Activated CD8-positive, alpha-beta T cell treated with anti-CD3 and anti-CD28 coated beads, Interleukin-2, amount 10 ng/mL, durations not matched to agents 7 days and 5 days (primary cell): ENCODE data around the gene CSNK1G2. TPM values are rescaled to one million over a fixed set of nuclear protein-coding genes. Genes with fewer than 3 reads are reported as not detected.
A peak's percentile ranks its signal among the peaks of the same experiment; 100 is the strongest.

Experiments
- ATAC-seq: fragments of 150-1000 bp; cut with Tn5 transposase; one replicate; pipeline ENCODE4 v1.10.0; 2021; ENCODE audit warnings: moderate library complexity
- CTCF ChIA-PET: fragments of 350-600 bp; sonication (Branson Sonifier 250); formaldehyde crosslinking; loops from one replicate; lab custom pipeline; 2021; ENCODE audit warnings: antibody characterized with exemption; lab: Charles Lee
- POLR2A ChIA-PET: fragments of 350-600 bp; sonication (Branson Sonifier 250); formaldehyde crosslinking; loops from one replicate; lab custom pipeline; 2021; ENCODE audit warnings: antibody characterized with exemption; lab: Charles Lee
- DNase-seq: peaks from one replicate; pipeline ENCODE4 v3.0.0-alpha.2; 2020
- H3K27ac Mint-ChIP-seq: one replicate; pipeline ENCODE4 v1.8.0; 2021; ENCODE audit warnings: mild to moderate bottlenecking, mixed read lengths
- H3K27me3 Mint-ChIP-seq: one replicate; pipeline ENCODE4 v1.8.0; 2021; ENCODE audit warnings: low read depth, mixed read lengths
- H3K36me3 Mint-ChIP-seq: one replicate; pipeline ENCODE4 v1.8.0; 2021; ENCODE audit warnings: low read depth, mixed read lengths
- H3K4me1 Mint-ChIP-seq: one replicate; pipeline ENCODE4 v1.8.0; 2021; ENCODE audit warnings: low read depth, mixed read lengths
- H3K4me3 Mint-ChIP-seq: one replicate; pipeline ENCODE4 v1.8.0; 2021; ENCODE audit warnings: mild to moderate bottlenecking, mixed read lengths
- H3K9me3 Mint-ChIP-seq: one replicate; pipeline ENCODE4 v1.8.0; 2022; ENCODE audit warnings: mixed read lengths; ENCODE audit not compliant: insufficient read depth
- total RNA-seq, 2 experiments: library from RNA; stranded (reverse); gene quantifications; one replicate each; pipeline ENCODE4 v1.2.3, GENCODE V29; 2021

Gene CSNK1G2
- total RNA-seq, 2 experiments from 2014 or later: 103 to 105 TPM

- H3K27ac Mint-ChIP-seq: no peak overlapping the region
- ATAC-seq (no peak), DNase-seq (no peak)
- no peaks in the 10 kb centered on the region for H3K9me3 Mint-ChIP-seq
- H3K27me3 Mint-ChIP-seq: no peaks in the 10 kb centered on the region
- no peak overlapping the region for H3K4me3 Mint-ChIP-seq
- ChIA-PET CTCF (no interaction called here), POLR2A (no interaction called here)
- no peaks in the 10 kb centered on the region for H3K4me1 Mint-ChIP-seq
- peaks cover 22% of the 10 kb centered on the region for H3K36me3 Mint-ChIP-seq
Observed at GRCh38 chr19:1921326-1921725, 19.6 kb upstream of the CSNK1G2 start.

GRCh38 chr19:1921825-1922224 is 19.1 kb upstream of the CSNK1G2 start:
- Mint-ChIP-seq H3K27ac (no peak overlapping the region), H3K4me1 (no peaks in the 10 kb centered on the region), H3K9me3 (no peaks in the 10 kb centered on the region), H3K4me3 (no peak overlapping the region), H3K27me3 (no peaks in the 10 kb centered on the region), H3K36me3 (peaks cover 22% of the 10 kb centered on the region)
- ATAC-seq: no peak
- ChIA-PET CTCF (no interaction called here), POLR2A (no interaction called here)
- no peak for DNase-seq

DNA sequence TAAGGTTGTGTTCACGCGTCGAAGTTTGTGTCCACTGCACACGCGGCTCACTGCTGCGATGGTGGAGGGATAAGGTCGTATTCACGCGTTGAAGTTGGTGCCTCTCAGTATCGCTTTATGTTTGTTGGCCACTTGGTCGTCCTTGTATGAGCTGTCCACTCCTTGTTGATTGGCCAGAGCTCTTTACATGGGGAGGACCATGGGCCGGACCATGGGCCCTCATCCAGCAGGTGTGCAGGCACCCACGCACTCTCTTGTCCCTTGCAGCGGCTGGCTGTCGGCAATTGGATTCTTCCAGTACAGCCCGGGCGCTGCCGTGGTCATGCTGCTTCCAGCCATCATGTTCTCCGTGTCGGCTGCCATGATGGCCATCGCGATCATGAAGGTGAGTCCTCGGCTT is 18.2 kb upstream of the CSNK1G2 start:
- CTCF ChIA-PET: interaction anchor here (1.6 kb wide), 1 partner anchor 25 kb away, joined by 6 read pairs; no protein-coding TSS in a partner anchor
- ATAC-seq (no peak), DNase-seq (no peak)
- H3K9me3 Mint-ChIP-seq: no peaks in the 10 kb centered on the region
- peaks cover 8% of the 10 kb centered on the region for H3K4me1 Mint-ChIP-seq
- peaks cover 2% of the 10 kb centered on the region for H3K27me3 Mint-ChIP-seq
- peaks cover 24% of the 10 kb centered on the region for H3K36me3 Mint-ChIP-seq
- no peak overlapping the region for H3K4me3 Mint-ChIP-seq
- H3K27ac Mint-ChIP-seq: no peak overlapping the region
- POLR2A ChIA-PET: no interaction called here

- peaks cover 14% of the 10 kb centered on the region for H3K4me1 Mint-ChIP-seq
- no peaks in the 10 kb centered on the region for H3K9me3 Mint-ChIP-seq
- ChIA-PET CTCF (interaction anchor here (1.6 kb wide), 1 partner anchor 26 kb away, joined by 6 read pairs; no protein-coding TSS in a partner anchor), POLR2A (no interaction called here)
- H3K27me3 Mint-ChIP-seq: peaks cover 2% of the 10 kb centered on the region
- peaks cover 24% of the 10 kb centered on the region for H3K36me3 Mint-ChIP-seq
- no peak overlapping the region for H3K4me3 Mint-ChIP-seq
- H3K27ac Mint-ChIP-seq: no peak overlapping the region
- ATAC-seq: no peak
- no peak for DNase-seq
Observed at GRCh38 chr19:1923319-1923718, 17.7 kb upstream of the CSNK1G2 start.

- ATAC-seq (no peak), DNase-seq (no peak)
- Mint-ChIP-seq H3K27ac (no peak overlapping the region), H3K4me1 (peaks cover 21% of the 10 kb centered on the region), H3K27me3 (peaks cover 2% of the 10 kb centered on the region), H3K4me3 (no peak overlapping the region), H3K9me3 (no peaks in the 10 kb centered on the region), H3K36me3 (peaks cover 24% of the 10 kb centered on the region)
- POLR2A ChIA-PET: no interaction called here
- CTCF ChIA-PET: no interaction called here
Observed at GRCh38 chr19:1924320-1924961, 16.5 kb upstream of the CSNK1G2 start.

GRCh38 chr19:1925544-1925943 is 15.4 kb upstream of the CSNK1G2 start:
- POLR2A ChIA-PET: no interaction called here
- no peak for DNase-seq
- peaks cover 20% of the 10 kb centered on the region for H3K36me3 Mint-ChIP-seq
- H3K9me3 Mint-ChIP-seq: no peaks in the 10 kb centered on the region
- CTCF ChIA-PET: no interaction called here
- no peak overlapping the region for H3K4me3 Mint-ChIP-seq
- peaks cover 27% of the 10 kb centered on the region for H3K4me1 Mint-ChIP-seq
- no peak for ATAC-seq
- H3K27me3 Mint-ChIP-seq: peaks cover 4% of the 10 kb centered on the region
- no peak overlapping the region for H3K27ac Mint-ChIP-seq

GRCh38 chr19:1929021-1929742 is 11.8 kb upstream of the CSNK1G2 start:
- ATAC-seq: peak; percentile 94
- Mint-ChIP-seq H3K27ac (no peak overlapping the region), H3K4me3 (peak overlapping the region; percentile 72), H3K4me1 (peaks cover 27% of the 10 kb centered on the region), H3K27me3 (peaks cover 10% of the 10 kb centered on the region), H3K36me3 (peaks cover 15% of the 10 kb centered on the region), H3K9me3 (peaks cover 6% of the 10 kb centered on the region)
- ChIA-PET CTCF (interaction anchor here (0.7 to 2.2 kb wide), 12 partner anchors 8 to 333 kb away, joined by 3 to 9 read pairs (median 3); no protein-coding TSS in a partner anchor), POLR2A (interaction anchor here (0.6 to 1.1 kb wide), 2 partner anchors 58 to 60 kb away, joined by 3 read pairs; no protein-coding TSS in a partner anchor)
- DNase-seq: peak; percentile 87

- peaks cover 33% of the 10 kb centered on the region for H3K4me1 Mint-ChIP-seq
- H3K9me3 Mint-ChIP-seq: peaks cover 6% of the 10 kb centered on the region
- ChIA-PET POLR2A (interaction anchor here (0.7 kb wide), 1 partner anchor 19 kb away, joined by 3 read pairs; no protein-coding TSS in a partner anchor), CTCF (interaction anchor here (2.0 kb wide), 1 partner anchor 34 kb away, joined by 4 read pairs; no protein-coding TSS in a partner anchor)
- peaks cover 17% of the 10 kb centered on the region for H3K36me3 Mint-ChIP-seq
- ATAC-seq: no peak
- no peak for DNase-seq
- peaks cover 10% of the 10 kb centered on the region for H3K27me3 Mint-ChIP-seq
- no peak overlapping the region for H3K27ac Mint-ChIP-seq
- no peak overlapping the region for H3K4me3 Mint-ChIP-seq
Observed at GRCh38 chr19:1931445-1931844, 9.5 kb upstream of the CSNK1G2 start.

DNA sequence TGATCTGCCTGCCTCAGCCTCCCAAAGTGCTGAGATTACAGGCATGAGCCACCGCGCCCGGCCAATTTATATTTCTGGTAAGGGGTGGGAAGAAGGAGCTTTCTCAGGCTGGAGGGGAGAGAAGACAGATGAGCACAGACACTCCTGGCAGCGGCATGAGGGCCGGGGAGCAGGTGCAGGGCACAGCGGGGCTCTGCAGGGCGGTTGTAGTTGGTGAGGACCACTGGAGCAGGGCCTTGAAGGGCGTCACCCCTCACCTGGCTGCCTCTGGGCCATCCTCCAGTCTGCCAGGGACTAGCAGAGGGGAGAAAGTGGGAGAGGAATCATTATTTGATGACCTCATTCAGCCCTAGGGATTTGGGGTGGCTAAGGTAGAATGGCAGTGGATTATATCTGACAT is 8.6 kb upstream of the CSNK1G2 start:
- POLR2A ChIA-PET: no interaction called here
- CTCF ChIA-PET: interaction anchor here (2.0 kb wide), 1 partner anchor 35 kb away, joined by 4 read pairs; no protein-coding TSS in a partner anchor
- Mint-ChIP-seq H3K4me3 (no peak overlapping the region), H3K9me3 (peaks cover 6% of the 10 kb centered on the region), H3K27me3 (peaks cover 10% of the 10 kb centered on the region), H3K36me3 (peaks cover 21% of the 10 kb centered on the region), H3K4me1 (peaks cover 34% of the 10 kb centered on the region), H3K27ac (no peak overlapping the region)
- DNase-seq (no peak), ATAC-seq (no peak)

DNA sequence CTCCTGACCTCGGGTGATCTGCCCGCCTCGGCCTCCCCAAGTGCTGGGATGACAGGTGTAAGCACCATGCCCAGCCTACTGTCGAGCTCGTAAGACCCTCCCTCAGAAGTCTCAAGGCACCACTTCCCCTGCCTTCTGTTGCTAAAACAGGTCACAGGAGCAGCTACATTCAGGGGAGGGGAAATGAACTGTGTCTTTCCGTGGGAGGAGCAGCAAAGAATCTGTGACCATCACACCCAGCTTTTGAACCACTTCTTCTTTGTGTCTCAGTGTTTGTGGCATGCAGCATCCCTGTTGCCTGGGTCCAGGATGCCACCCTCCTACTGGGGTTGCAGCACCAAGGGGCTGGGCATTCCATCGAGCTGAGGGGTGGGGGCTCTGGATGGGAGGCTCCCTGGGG is 7.7 kb upstream of the CSNK1G2 start:
- POLR2A ChIA-PET: no interaction called here
- Mint-ChIP-seq H3K9me3 (peaks cover 6% of the 10 kb centered on the region), H3K4me3 (no peak overlapping the region), H3K36me3 (peaks cover 19% of the 10 kb centered on the region), H3K27me3 (peaks cover 8% of the 10 kb centered on the region), H3K4me1 (peaks cover 29% of the 10 kb centered on the region), H3K27ac (no peak overlapping the region)
- no peak for ATAC-seq
- CTCF ChIA-PET: no interaction called here
- no peak for DNase-seq

DNA sequence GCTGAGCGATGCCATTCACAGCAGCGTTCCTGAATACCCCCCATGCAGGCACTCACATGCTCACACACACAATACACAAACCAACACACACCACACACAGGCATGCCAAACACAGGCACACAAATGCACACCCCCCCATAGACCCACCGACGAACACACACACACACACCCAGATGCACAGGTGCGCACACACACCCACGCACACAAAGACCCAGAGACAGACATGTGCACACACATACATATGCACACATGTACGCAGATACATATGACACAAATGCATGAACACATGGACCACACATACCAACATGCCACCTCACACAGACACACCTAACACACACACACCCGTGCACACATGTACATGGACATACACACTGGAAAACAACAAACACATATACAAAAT is 7.0 kb upstream of the CSNK1G2 start:
- H3K4me1 Mint-ChIP-seq: peaks cover 25% of the 10 kb centered on the region
- POLR2A ChIA-PET: no interaction called here
- H3K4me3 Mint-ChIP-seq: no peak overlapping the region
- CTCF ChIA-PET: no interaction called here
- peaks cover 19% of the 10 kb centered on the region for H3K36me3 Mint-ChIP-seq
- H3K27ac Mint-ChIP-seq: no peak overlapping the region
- no peak for ATAC-seq
- H3K27me3 Mint-ChIP-seq: peaks cover 8% of the 10 kb centered on the region
- H3K9me3 Mint-ChIP-seq: peaks cover 6% of the 10 kb centered on the region
- no peak for DNase-seq
